ENCODE measurements around the gene ALK.

Gene ALK

DNA sequence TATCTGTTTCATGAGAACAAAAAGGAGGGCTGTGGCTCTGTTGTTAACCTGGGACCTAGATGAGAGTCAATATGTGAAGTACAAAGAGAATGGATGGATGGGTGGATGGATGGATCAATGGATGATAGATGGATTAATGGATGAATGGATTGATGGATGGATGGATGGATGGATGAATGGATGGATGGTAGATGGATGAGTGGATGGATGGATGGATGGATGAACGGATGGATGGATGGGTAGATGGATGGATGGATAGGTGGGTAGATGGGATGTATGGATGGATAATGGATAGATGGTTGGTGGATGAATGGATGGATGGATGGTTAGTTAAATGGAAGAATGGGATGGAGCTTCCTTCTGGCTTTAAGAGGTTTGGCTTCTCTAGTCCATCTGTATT is 396.7 kb downstream of the ALK start:
- no peak overlapping the region for H3K4me3 ChIP-seq (ENCODE audit: low read depth in 1 of 2, low read length in 2 of 2)
- ATAC-seq (ENCODE audit: insufficient read depth, low read depth) (no peak), DNase-seq (no peak)
- H3K9ac ChIP-seq (ENCODE audit: low read depth, low read length), result no peak overlapping the region
- H3K4me2 ChIP-seq (ENCODE audit: insufficient read depth, low read length), result no peak overlapping the region
- no peak overlapping the region for H2AFZ ChIP-seq (ENCODE audit: low read depth, low read length)
- 0 out of 2 replicates have a peak, but pooled peaks cover 3% of the 10 kb centered on the region for H4K20me1 ChIP-seq (ENCODE audit: insufficient read depth, low read length)
- H3K27me3 ChIP-seq (ENCODE audit: insufficient read depth, low read length, poor library complexity), result peaks cover 10% of the 10 kb centered on the region
- no peaks in the 10 kb centered on the region for H3K9me3 ChIP-seq (ENCODE audit: insufficient read depth, low read length, severe bottlenecking)
- no peak for TF ChIP-seq EZH2 (IDR thresholded peaks at IDR 0.05; ENCODE audit: borderline replicate concordance, low read depth, low read length, severe bottlenecking)
- TF ChIP-seq, protein P1, sequence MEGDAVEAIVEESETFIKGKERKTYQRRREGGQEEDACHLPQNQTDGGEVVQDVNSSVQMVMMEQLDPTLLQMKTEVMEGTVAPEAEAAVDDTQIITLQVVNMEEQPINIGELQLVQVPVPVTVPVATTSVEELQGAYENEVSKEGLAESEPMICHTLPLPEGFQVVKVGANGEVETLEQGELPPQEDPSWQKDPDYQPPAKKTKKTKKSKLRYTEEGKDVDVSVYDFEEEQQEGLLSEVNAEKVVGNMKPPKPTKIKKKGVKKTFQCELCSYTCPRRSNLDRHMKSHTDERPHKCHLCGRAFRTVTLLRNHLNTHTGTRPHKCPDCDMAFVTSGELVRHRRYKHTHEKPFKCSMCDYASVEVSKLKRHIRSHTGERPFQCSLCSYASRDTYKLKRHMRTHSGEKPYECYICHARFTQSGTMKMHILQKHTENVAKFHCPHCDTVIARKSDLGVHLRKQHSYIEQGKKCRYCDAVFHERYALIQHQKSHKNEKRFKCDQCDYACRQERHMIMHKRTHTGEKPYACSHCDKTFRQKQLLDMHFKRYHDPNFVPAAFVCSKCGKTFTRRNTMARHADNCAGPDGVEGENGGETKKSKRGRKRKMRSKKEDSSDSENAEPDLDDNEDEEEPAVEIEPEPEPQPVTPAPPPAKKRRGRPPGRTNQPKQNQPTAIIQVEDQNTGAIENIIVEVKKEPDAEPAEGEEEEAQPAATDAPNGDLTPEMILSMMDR (IDR thresholded peaks at IDR 0.05; ENCODE audit: borderline replicate concordance, extremely low read depth, low read length, poor library complexity, severe bottlenecking), result no peak
- H3K79me2 ChIP-seq (ENCODE audit: insufficient read depth, low read length), result no peaks in the 10 kb centered on the region
- no peaks in the 10 kb centered on the region for H3K4me1 ChIP-seq (ENCODE audit: insufficient read depth, low read length)
- H3K27ac ChIP-seq (ENCODE audit: low read length), result no peak overlapping the region
- no peaks in the 10 kb centered on the region for H3K36me3 ChIP-seq (ENCODE audit: insufficient read depth, low read length)

DNA sequence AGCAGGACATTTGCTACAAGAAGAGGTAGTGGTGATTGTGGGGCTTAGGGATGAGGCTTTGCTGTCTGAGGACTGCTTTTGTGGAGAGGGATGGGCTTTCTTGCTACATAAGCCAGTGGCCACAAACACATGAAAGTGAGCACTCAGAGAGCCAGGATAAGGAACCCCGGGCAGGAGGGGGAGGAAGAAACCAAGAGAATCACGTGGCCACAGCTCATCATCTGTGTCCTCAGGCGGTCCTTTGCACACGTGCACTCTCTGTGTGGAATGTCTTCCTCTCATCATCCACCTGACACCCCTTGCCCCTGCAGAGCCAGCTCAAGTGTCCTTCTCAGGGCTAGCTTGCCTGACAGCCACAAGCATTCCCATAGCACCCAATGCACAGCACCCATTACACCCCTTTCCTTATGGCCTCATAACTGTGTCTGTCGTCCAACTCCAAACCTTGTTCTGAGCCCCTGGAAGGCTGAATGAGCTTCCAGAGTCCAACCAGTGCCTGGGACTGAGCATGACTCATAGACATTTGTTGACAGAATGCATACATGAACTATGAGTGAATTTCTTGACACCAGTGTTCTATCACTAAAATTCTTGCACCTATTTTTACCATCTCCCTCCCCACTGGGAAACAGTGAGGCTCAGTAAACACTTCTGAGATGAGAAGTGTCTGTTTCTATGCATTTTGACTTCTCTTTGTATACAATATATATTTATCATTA is 398.3 kb downstream of the ALK start:
- ATAC-seq (ENCODE audit: insufficient read depth, low read depth) (no peak), DNase-seq (no peak)
- Histone ChIP-seq H3K36me3 (ENCODE audit: insufficient read depth, low read length) (no peaks in the 10 kb centered on the region), H3K4me1 (ENCODE audit: insufficient read depth, low read length) (no peaks in the 10 kb centered on the region), H3K4me2 (ENCODE audit: insufficient read depth, low read length) (no peak overlapping the region), H3K79me2 (ENCODE audit: insufficient read depth, low read length) (no peaks in the 10 kb centered on the region), H4K20me1 (ENCODE audit: insufficient read depth, low read length) (no peaks in the 10 kb centered on the region), H3K27me3 (ENCODE audit: insufficient read depth, low read length, poor library complexity) (no peaks in the 10 kb centered on the region), H3K27ac (ENCODE audit: low read length) (no peak overlapping the region), H3K9ac (ENCODE audit: low read depth, low read length) (no peak overlapping the region), H3K4me3 (ENCODE audit: low read depth in 1 of 2, low read length in 2 of 2) (no peak overlapping the region), H2AFZ (ENCODE audit: low read depth, low read length) (no peak overlapping the region), H3K9me3 (ENCODE audit: insufficient read depth, low read length, severe bottlenecking) (no peaks in the 10 kb centered on the region)
- TF ChIP-seq, protein P1 (IDR thresholded peaks at IDR 0.05; ENCODE audit: borderline replicate concordance, extremely low read depth, low read length, poor library complexity, severe bottlenecking), result no peak
- TF ChIP-seq EZH2 (IDR thresholded peaks at IDR 0.05; ENCODE audit: borderline replicate concordance, low read depth, low read length, severe bottlenecking), result no peak

DNA sequence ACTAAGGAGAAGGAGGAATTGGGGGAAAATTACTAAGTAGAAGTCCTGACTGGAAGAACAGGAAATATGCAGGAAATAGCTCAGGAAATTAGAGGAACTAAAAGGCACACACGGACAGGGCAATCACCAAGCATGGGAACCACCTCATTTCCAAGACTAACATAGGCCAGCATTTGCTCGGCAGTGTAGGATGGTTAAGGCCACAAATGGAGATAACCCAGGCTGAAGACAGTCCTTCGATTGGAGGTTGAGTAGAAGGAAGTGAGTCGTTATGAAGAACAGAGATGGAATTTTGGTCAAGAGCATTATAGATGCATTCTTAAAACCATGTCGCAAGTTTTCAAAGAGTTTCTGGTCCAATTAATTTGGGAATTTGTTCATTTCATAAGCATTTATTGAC is 401.4 kb downstream of the ALK start:
- Histone ChIP-seq H3K9ac (ENCODE audit: low read depth, low read length) (no peak overlapping the region), H3K79me2 (ENCODE audit: insufficient read depth, low read length) (no peaks in the 10 kb centered on the region), H3K4me2 (ENCODE audit: insufficient read depth, low read length) (no peak overlapping the region), H4K20me1 (ENCODE audit: insufficient read depth, low read length) (no peaks in the 10 kb centered on the region), H3K4me3 (ENCODE audit: low read depth in 1 of 2, low read length in 2 of 2) (no peak overlapping the region), H3K4me1 (ENCODE audit: insufficient read depth, low read length) (no peaks in the 10 kb centered on the region), H3K36me3 (ENCODE audit: insufficient read depth, low read length) (no peaks in the 10 kb centered on the region), H3K9me3 (ENCODE audit: insufficient read depth, low read length, severe bottlenecking) (no peaks in the 10 kb centered on the region), H3K27me3 (ENCODE audit: insufficient read depth, low read length, poor library complexity) (no peaks in the 10 kb centered on the region), H2AFZ (ENCODE audit: low read depth, low read length) (no peak overlapping the region), H3K27ac (ENCODE audit: low read length) (no peak overlapping the region)
- no peak for TF ChIP-seq EZH2 (IDR thresholded peaks at IDR 0.05; ENCODE audit: borderline replicate concordance, low read depth, low read length, severe bottlenecking)
- TF ChIP-seq, protein P1 (IDR thresholded peaks at IDR 0.05; ENCODE audit: borderline replicate concordance, extremely low read depth, low read length, poor library complexity, severe bottlenecking), result no peak
- no peak for DNase-seq
- no peak for ATAC-seq (ENCODE audit: insufficient read depth, low read depth)

All from DND-41 (cell line).